ENCODE measurements around the gene DIPK2A. TPM values are rescaled to one million over a fixed set of nuclear protein-coding genes. Genes with fewer than 3 reads are reported as not detected.

Gene DIPK2A
- 42.9 TPM for polyA plus RNA-seq (ENCODE audit: insufficient read length)
- long read RNA-seq, donor 1, full-length matches to known transcripts = 20 of 20 reads
- long read RNA-seq, donor 1, partial matches to known transcripts = 0 of 20 reads
- long read RNA-seq, donor 1, other reads (novel, unspliced or antisense) = 0 of 20 reads
- long read RNA-seq, donor 2, full-length matches to known transcripts = 10 of 50 reads
- long read RNA-seq, donor 2, partial matches to known transcripts = 40 of 50 reads
- long read RNA-seq, donor 2, other reads (novel, unspliced or antisense) = 0 of 50 reads
- long read RNA-seq, donor 3, full-length matches to known transcripts = 9 of 9 reads
- long read RNA-seq, donor 3, partial matches to known transcripts = 0 of 9 reads
- long read RNA-seq, donor 3, other reads (novel, unspliced or antisense) = 0 of 9 reads
- long read RNA-seq, donor 4, full-length matches to known transcripts = 1 of 1 reads
- long read RNA-seq, donor 4, partial matches to known transcripts = 0 of 1 reads
- long read RNA-seq, donor 4, other reads (novel, unspliced or antisense) = 0 of 1 reads
- long read RNA-seq, donor 5, full-length matches to known transcripts = 6 of 6 reads
- long read RNA-seq, donor 5, partial matches to known transcripts = 0 of 6 reads
- long read RNA-seq, donor 5, other reads (novel, unspliced or antisense) = 0 of 6 reads
- long read RNA-seq, donor 6, full-length matches to known transcripts = 10 of 16 reads
- long read RNA-seq, donor 6, partial matches to known transcripts = 6 of 16 reads
- long read RNA-seq, donor 6, other reads (novel, unspliced or antisense) = 0 of 16 reads
- long read RNA-seq, donor 7, full-length matches to known transcripts = 16 of 16 reads
- long read RNA-seq, donor 7, partial matches to known transcripts = 0 of 16 reads
- long read RNA-seq, donor 7, other reads (novel, unspliced or antisense) = 0 of 16 reads
- long read RNA-seq, donor 8, full-length matches to known transcripts = 1 of 1 reads
- long read RNA-seq, donor 8, partial matches to known transcripts = 0 of 1 reads
- long read RNA-seq, donor 8, other reads (novel, unspliced or antisense) = 0 of 1 reads

DNA sequence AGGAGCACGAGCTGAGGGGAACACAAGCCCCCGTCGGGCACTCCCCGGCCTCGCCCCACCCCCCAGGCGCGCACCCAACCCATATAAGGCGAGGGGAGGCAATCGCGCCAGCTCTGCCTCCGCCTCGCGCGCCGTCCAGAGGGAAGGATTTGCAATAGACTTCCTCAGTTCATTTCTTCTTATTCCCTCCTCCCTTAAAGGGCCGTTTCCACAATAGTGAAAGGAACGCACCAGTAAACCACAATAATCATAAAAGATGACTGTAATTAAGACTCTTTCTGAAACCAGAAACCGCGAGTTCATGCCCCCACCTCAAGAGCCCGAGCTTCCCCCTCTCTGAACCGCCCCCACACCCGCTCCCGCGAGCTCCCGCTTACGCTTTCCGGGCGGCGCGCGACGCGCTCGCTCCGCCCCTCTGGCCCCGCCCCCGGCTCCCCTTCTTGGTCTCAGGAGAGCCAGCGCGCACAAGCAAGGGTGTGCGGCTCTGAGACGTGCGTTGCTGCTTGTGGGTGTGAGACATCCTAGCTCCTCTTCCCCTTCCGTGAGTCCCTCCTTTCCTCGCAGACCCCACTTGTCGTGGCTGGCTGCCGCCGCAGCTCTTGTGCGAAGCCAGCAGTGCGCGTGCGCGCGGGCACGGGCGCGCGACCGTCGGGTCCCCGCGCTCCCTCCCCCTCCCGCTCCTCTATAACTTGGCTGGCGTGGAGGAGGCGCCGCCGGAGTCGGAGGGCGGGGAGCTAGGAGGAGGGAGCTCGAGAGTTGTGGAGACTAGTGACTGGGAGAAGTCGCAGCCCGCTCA lies at the start of gene DIPK2A:
Gene DIPK2A (plus strand): TSS at position 465 of the 796 bp plus-strand sequence. CDS start 510 bp downstream, outside the sequence.
- peak; percentile 96 for DNase-seq

- no peak for DNase-seq
These were observed 46.9 kb upstream of the DIPK2A start for GRCh38 chr3:143924522-143925285.

- no peak for DNase-seq
These were observed 43.6 kb upstream of the DIPK2A start for GRCh38 chr3:143928056-143928455.

DNA sequence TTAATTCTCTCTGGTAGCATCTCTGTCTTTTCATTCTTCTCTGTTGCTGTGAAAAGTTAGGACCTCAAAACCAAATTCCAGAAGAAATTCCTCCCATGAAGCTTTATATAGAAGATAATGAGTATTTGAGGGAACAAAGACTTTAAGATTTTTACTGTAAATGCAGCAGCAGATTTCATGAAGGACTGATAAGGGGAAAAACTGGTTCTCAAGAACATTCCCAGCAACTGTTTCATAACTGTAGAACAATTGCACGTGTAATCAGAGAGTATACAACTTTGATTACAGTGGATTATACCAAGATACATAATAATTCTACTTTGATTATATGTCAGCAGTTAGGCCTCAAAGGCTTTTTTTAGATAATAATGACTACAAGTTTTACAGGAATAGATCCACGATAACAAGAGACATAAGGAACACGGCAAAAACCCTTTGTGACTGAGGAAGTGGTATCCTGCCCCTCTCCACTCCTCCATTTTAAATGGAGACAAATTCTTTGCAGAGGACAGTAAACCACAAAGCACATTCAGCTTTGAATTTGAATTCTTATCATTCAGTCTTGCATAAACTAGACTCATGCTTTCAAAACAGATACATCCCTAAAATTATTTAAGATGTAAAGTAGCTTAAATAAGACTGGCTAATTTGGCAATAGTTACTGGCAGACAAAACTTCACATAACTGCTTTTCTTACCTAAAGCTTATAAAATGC lies 42.9 kb upstream of the DIPK2A start:
- no peak for DNase-seq

GRCh38 chr3:143934791-143935190 lies 36.8 kb upstream of the DIPK2A start:
- DNase-seq = no peak

GRCh38 chr3:143935678-143936077 lies 35.9 kb upstream of the DIPK2A start:
- no peak for DNase-seq

DNA sequence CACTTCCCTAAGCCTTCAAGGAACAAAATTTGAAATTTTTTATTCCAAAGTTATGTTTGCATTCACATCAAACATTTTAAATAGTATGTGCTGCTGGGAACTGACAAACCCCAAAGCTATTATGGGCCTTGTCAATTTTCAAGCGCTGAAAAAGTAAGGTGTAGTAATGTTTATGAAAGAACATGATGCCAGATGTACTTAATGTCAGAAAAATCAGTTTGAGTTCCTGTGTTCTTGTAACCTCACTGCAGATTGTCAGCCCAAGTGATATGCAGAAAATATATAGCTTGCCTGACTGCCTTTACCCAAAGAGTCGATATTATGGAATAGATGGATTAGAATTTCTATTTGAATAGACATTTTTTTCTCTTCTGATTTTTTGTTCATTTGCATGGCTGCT lies 20.8 kb upstream of the DIPK2A start:
- DNase-seq = no peak

DNA sequence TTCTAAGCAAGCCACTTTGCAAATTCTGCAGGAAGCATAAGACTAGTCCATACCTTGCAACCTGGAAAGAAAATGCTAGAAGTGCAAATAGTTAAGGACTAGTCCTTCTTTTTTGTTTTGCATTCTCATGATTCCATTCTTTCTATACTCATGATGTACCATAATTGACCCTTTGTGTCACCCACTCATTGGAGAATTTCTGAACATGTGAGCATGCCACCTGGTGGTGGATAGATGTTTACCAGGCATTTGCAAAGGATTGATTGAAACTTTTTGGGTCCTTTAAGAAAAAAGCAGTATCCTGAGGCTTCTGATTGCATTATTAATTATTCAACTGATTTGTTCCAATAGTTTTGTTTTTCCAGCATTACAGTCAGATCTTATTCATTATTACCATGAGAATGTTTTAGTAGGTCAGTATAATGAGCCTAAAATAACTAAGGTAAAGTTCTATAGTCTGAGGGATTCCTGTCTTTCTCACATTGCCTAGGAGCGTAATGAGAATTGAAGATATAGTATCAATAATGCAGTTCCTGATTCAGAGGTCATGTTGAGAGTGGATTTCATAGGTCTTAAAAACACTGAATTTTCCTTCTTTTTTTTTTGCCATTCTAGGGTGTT lies 20.2 kb upstream of the DIPK2A start:
- no peak for DNase-seq

- no peak for DNase-seq
These were observed 19.0 kb upstream of the DIPK2A start for GRCh38 chr3:143952569-143953072.

DNA sequence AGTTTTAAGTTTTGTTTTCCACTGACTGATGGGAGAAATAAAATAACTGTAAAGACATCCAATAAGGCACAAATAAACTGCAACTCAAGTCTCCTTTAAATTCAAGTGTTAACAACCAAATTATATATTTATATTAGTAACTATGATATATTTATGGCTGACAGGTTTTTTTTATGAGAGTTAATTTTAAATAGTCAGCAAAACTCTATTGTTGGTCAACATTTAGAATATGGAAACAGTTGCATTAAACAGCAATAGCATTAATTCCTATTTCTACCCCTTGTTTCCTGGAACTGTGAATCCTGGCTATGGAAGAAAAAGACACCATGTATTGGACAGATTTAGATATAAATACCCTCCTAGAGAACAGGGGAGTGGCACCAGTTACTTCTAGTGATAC lies 16.5 kb upstream of the DIPK2A start:
- DNase-seq = no peak

DNA sequence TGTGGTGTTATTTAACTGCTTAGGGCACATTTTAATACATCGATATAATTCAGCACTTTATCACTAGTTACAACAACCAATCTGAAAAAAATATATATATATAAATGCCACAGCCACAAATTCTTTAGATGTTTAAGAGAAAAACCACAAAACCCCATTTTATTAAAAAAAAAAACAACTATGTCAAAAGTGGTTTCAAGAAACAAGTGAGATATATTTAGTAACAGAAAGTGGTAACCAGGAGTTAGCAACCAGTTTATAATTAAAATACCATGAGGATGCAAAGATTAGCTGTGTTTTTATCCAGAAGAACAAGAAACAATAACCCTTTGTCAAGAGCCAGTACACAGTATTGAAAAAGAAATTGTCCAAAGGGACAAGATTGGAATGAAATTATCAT lies 14.8 kb upstream of the DIPK2A start:
- DNase-seq = no peak

DNA sequence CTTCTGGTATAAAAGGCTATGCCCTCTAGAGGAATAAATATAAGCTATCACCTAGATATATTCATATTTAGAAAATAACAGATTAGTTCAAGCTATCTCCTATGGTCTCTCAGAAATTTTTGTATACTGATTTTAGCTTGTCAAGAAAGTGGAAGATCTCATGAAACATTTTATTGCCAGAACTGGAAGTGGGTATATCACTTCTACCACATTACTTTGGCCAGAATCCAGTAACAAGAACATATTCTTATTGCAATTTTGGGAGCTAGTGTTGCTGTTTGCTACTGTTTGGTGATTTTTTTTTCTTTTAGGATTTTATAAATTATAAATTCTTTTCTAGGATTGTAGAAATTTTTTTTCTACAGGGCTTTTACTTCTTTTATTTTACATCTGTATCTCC lies 14.2 kb upstream of the DIPK2A start:
- DNase-seq = no peak

GRCh38 chr3:143958966-143959365 lies 12.7 kb upstream of the DIPK2A start:
- no peak for DNase-seq

DNA sequence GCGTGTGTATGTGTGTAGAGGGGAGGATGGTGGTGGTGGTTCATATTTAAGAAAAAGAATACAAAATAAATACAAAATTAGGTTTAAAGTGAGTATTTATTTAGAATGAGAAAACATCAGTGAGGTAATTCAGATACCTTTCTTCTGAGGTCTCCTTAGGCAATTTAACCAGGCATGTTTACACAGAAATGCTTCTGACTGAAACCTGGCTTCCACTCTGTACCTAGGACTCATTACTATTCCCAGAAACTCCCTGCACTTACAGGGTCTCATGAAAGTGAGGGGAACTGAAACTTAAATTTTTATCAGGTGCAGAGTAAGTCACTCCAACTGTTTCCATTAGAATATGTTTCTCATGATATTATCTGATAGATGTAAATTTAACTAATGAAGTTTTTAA lies 10.3 kb upstream of the DIPK2A start:
- no peak for DNase-seq

- no peak for DNase-seq
These were observed 7.7 kb upstream of the DIPK2A start for GRCh38 chr3:143963946-143964345.

DNA sequence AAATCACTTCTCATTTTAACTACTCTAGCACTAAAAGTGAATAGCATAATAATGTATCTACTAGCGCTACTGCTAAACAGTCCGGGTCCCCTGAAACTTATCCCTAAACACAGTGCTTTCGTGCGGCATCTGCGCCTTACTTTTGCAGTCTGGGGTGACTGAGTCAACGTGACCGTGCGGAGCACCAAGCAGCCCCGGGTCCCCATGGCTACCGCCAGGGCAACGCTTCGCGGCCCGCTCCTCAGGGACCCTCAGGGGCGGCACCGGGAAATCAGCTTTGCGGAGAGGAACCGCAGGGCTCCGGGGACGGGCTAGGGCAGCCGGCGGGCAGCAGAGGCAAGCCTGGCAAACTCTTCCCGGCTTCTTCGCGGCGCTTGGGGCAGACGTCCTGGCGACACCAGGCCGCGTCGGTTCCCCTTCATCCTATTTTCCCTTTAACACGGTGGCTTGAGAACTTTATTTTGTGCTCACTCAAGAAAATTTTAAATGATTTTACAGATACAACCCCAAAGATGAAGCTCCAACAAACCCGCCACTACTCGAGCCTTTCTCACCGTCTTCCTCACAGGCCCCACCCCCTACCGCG lies 757 bp upstream of the DIPK2A start:
- peak; percentile 54 for DNase-seq

DNA sequence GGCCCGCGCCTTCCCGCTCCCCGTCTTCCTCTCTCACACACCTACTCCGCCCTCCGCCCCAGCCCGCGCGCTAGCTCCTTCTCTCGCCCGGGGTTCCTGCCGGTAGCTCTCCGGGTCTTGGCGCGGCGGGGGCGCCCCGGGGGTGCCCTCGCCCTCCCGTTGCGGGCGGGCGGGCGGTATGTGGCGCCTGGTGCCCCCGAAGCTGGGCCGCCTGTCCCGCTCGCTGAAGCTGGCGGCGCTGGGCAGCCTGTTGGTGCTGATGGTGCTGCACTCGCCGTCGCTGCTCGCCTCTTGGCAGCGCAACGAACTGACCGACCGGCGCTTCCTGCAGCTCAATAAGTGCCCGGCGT lies 507 bp downstream of the DIPK2A start:
- DNase-seq = peak; percentile 50

GRCh38 chr3:143972505-143973258 lies 1.1 kb downstream of the DIPK2A start:
- DNase-seq = peak; percentile 70
